Activated CD4-positive, CD25-positive, alpha-beta regulatory T cell treated with anti-CD3 and anti-CD28 coated beads, Interleukin-2, amount 50 U/mL, for 16 hours (primary cell): Measurements from ENCODE around the gene CCT6A.
A peak's percentile ranks its signal among the peaks of the same experiment; 100 is the strongest.
"Not testable (repeated sequence)": the region's sequence is repeated elsewhere in the genome, so short reads cannot be mapped to it uniquely, and the experiment has no call there.

ENCODE experiments used
- DNase-seq: peaks from one replicate; pipeline ENCODE4 v3.0.0-alpha.2; 2020; ENCODE audit warnings: low read depth, low spot score

Gene CCT6A

DNA sequence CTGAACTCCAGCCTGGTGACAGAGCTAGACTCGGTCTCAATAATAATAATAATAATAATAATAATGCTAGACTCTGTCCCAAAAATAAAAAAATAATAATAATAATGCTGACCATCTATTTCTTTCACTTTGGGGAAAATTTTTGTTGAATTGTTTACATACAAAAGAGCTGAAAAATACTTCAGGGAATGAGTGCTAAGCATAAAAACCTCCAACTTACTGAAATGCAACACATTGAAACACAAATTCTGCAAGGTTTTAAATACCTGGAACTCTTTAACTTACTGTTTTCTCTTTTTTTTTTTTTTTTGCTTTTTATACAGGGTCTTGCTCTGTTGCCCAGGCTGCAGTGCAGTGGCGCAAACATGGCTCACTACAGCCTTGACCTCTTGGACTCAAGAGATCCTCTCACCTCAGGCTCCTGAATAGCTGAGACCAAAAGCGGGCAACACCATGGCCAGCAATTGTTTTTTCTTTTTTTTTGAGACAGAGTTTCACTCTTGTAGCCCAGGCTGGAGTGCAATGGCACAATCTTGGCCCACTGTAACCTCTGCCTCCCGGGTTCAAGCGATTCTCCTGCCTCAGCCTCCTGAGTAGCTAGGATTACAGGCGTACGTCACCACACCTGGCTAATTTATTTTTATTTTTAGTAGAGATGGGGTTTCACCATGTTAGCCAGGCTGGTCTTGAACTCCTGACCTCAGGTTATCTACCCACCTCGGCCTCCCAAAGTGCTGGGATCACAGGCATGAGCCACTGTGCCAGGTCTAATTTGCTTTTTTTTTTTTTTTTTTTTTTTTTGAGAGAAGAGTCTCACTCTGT is 46.8 kb downstream of the CCT6A start:
- DNase-seq = not testable (repeated sequence)

DNA sequence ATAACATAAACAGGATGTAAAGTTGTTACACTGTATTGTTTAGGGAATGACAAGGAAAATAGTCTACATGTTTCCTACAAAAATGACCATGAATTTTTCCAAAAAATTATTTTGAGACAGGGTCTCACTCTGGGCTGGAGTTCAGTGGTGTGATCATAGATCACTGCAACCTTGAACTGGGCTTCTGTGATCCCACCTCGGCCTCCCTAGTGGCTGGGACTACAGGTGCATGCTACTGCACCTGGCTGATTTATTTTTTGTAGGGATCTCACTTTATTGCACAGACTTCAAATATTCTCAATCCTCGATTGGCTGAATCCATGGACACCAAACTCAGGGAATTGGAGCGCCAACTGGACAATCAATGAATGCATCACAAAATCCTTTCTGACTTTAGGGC is 48.1 kb downstream of the CCT6A start:
- DNase-seq = no peak

DNA sequence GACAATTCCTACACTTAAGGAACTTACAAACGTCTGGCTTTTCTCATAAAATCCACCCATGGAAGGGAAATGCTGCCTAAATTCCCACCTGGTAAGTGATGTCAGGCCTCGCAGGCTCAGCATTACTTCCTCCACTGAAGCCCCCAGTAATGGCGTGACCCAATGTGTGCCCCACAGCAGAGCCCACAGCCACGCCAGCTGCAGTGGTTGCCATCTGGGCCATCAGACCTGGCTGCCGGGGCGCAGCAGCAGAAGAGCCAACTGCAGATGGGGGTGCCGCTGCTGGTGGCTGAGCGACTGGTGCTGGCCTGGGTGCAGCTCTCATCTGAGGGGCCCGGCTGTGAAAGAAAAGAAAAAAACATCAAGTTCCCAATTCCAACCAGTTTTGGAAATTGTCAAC is 52.6 kb downstream of the CCT6A start:
- not testable (repeated sequence) for DNase-seq

DNA sequence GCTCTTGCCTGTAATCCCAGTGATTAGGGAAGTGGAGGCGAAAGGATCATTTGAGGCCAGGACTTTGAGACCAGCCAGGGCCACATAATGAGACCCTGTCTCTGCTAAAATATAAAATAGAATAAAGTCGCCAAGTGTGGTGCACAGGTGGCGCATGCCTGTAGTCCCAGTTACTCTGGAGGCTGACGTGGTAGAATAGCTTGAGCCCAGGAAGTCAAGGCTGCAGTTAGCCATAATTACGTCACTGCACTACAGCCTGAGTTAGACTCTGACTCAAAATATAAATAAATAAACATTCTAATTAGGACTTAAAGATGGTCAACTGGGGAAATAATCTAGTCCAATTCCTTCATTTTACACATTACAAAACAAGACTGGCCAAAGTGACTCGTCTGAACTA is 53.9 kb downstream of the CCT6A start:
- no peak for DNase-seq

DNA sequence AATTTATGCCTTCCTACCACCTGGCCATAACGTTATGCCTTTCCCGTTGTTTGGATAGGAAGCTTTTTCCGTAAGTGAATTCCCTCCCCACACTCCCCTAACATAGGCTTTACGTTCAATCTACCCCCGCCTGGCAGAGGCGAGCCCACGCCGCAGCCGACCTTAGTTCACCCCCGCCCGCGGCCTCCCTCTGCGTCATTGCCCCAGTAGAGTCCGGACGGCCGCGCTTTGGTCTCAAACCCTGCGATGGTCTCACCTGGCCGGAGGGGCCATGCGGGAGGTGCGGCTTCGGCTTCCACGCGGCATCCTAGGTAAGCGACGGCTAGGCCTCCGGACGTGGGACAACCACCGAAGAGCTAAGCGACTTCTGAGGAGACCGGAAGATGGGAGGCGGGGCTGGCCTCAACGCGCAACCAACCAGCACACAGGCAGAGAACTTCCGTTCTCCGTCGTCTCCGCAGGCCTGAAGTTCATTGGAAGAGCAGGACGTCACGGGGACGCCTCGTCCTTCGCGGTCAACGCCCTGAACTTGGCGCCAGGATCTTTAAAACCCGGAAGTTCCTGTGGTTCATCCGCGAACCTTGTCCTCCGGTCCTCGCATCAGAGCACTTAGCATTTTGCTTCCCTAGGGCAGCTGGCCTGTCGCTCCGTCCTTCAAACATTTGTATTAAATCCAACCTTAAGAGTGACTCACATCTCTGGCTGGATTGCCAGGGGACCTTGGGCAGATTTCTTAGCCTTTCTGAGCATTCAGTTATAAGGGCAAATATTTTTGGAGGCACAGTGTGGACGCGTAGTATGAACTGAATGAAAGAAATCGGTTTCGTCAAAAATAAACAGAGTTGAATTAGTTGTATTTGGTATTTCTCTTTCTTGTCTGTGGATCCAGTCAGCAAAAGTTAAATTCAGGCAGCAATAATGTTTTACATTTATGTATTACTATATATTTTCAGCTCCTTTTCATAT is 54.8 kb downstream of the CCT6A start, which contains the start of gene CHCHD2:
CHCHD2 (minus strand) TSS at position 369 of the 966 bp plus-strand sequence; CDS start at position 306, 63 bp downstream.
- peak; percentile 91 for DNase-seq

DNA sequence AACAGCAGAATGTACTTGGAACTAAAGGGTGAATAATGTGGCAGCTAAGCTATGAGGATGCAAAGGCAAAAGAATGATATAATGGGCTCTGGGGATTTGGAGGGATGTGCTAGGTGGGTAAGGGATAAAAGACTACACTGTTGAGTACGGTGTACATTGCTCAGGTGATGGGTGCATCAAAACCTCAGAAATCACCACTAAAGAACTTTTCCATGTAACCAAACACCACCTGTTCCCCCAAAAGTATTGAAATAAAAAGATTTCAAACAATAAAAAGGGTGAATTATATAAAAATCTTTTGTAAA is 56.3 kb downstream of the CCT6A start:
- DNase-seq = no peak

DNA sequence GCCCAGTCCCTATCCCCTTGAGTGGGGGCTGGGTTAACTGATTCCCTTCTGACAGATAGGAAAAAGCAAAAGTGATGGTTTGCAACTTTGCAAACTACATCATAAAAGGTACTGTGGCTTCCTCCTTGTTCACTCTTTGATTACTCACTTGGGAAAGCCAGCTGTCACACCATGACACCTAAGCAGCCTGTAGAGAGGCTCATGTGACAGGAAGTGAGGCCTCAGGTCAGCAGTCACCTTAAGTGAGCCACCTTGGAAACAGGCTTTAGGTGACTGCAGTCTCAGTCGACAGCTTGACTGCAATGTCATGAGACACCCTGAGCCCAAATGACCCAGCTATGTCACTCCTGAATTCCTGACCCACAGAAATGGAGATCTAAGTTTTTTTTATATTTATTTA is 59.0 kb downstream of the CCT6A start:
- DNase-seq = no peak

DNA sequence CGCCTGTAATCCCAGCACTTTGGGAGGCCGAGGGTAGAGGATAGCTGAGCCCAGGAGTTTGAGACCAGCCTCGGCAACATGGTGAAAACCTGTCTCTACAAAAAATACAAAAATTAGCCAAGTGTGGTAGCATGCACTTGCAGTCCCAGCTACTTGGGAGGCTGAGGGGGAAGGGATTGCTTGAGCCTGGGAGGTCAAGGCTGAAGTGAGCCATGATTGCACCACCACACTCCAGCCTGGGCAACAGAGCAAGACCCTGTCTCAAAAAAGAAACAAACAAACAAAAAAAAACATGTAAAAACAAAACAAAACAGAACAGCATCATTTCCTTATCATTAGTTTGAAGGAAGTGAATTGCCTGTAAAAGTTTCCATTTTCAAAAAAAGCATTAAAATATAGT is 60.7 kb downstream of the CCT6A start:
- DNase-seq = not testable (repeated sequence)
